GM19023 (cell line): ENCODE measurements around the gene NKX1-1.
"Not testable (repeated sequence)": the region's sequence is repeated elsewhere in the genome, so short reads cannot be mapped to it uniquely, and the experiment has no call there.

Experiments
- ATAC-seq: cut with Tn5 transposase; IDR thresholded peaks from one replicate; pipeline ENCODE4 v1.9.1; 2021; ENCODE audit warnings: mild to moderate bottlenecking, moderate library complexity; ENCODE audit not compliant: unreplicated experiment

The NKX1-1 gene

GRCh38 chr4:1405636-1406393, 427 bp downstream of the NKX1-1 start:
- no peak for ATAC-seq

- no peak for ATAC-seq
These were observed 997 bp downstream of the NKX1-1 start for GRCh38 chr4:1405254-1405635.

- no peak for ATAC-seq
These were observed 1.5 kb downstream of the NKX1-1 start for GRCh38 chr4:1404573-1405253.

- no peak for ATAC-seq
These were observed 2.4 kb downstream of the NKX1-1 start for GRCh38 chr4:1403591-1404572.

GRCh38 chr4:1403177-1403583, 3.1 kb downstream of the NKX1-1 start:
- no peak for ATAC-seq

- ATAC-seq = no peak
These were observed 3.6 kb downstream of the NKX1-1 start for GRCh38 chr4:1402516-1403091.

- no peak for ATAC-seq
These were observed 4.2 kb downstream of the NKX1-1 start for GRCh38 chr4:1402021-1402515.

- no peak for ATAC-seq
These were observed 4.7 kb downstream of the NKX1-1 start for GRCh38 chr4:1401409-1402020.

GRCh38 chr4:1400831-1401408, 5.3 kb downstream of the NKX1-1 start:
- ATAC-seq = no peak

- ATAC-seq = no peak
These were observed 5.9 kb downstream of the NKX1-1 start for GRCh38 chr4:1400191-1400805.

- ATAC-seq = no peak
These were observed 6.6 kb downstream of the NKX1-1 start for GRCh38 chr4:1399508-1400190.

- ATAC-seq = no peak
These were observed 7.3 kb downstream of the NKX1-1 start for GRCh38 chr4:1398681-1399507.

- ATAC-seq = no peak
These were observed 9.3 kb downstream of the NKX1-1 start for GRCh38 chr4:1396806-1397455.

- ATAC-seq = no peak
These were observed 10.1 kb downstream of the NKX1-1 start for GRCh38 chr4:1395941-1396805.

GRCh38 chr4:1395389-1395820, 10.8 kb downstream of the NKX1-1 start:
- not testable (repeated sequence) for ATAC-seq

GRCh38 chr4:1394554-1395388, 11.5 kb downstream of the NKX1-1 start:
- ATAC-seq = not testable (repeated sequence)
